Endodermal cell (in vitro differentiated cells): ENCODE measurements around the gene MYH7B. TPM values are rescaled to one million over a fixed set of nuclear protein-coding genes. Genes with fewer than 3 reads are reported as not detected.

Source experiments
- DNase-seq: peaks from one replicate; pipeline ENCODE4 v3.0.0-alpha.2; 2017
- H3K27ac ChIP-seq: 2 replicates; pipeline ENCODE4 v1.5.1; 2013; ENCODE audit warnings: mild to moderate bottlenecking, low read depth, low read length, moderate library complexity
- H3K27me3 ChIP-seq: 2 replicates; pipeline ENCODE4 v1.6.1; 2013; ENCODE audit warnings: mild to moderate bottlenecking, low read length, moderate library complexity; ENCODE audit not compliant: insufficient read depth, control insufficient read depth, poor library complexity, severe bottlenecking
- H3K36me3 ChIP-seq: 2 replicates; pipeline ENCODE4 v1.7.0; 2013; ENCODE audit warnings: mild to moderate bottlenecking, low read length, moderate library complexity; ENCODE audit not compliant: control insufficient read depth, insufficient read depth
- H3K4me1 ChIP-seq: one replicate; pipeline ENCODE4 v1.7.0; 2013; ENCODE audit warnings: low read length; ENCODE audit not compliant: control insufficient read depth, insufficient read depth
- H3K4me3 ChIP-seq: 2 replicates; pipeline ENCODE4 v1.5.1; 2013; ENCODE audit warnings: mild to moderate bottlenecking, low read length, moderate library complexity
- H3K9ac ChIP-seq: 2 replicates; pipeline ENCODE4 v1.6.1; 2013; ENCODE audit warnings: mild to moderate bottlenecking, low read length, moderate library complexity; ENCODE audit not compliant: poor library complexity, severe bottlenecking; ENCODE audit errors: extremely low read depth
- H3K9me3 ChIP-seq: 2 replicates; pipeline ENCODE4 v1.6.1; 2013; ENCODE audit warnings: mild to moderate bottlenecking, low read length, moderate library complexity; ENCODE audit not compliant: control insufficient read depth
- H3K27ac Mint-ChIP-seq: 2 replicates; pipeline ENCODE4 v1.8.0; 2020; ENCODE audit warnings: mixed read lengths
- H3K27me3 Mint-ChIP-seq: 2 replicates; pipeline ENCODE4 v1.8.0; 2021; ENCODE audit warnings: mild to moderate bottlenecking, mixed read lengths; ENCODE audit not compliant: insufficient read depth
- H3K36me3 Mint-ChIP-seq: 2 replicates; pipeline ENCODE4 v1.8.0; 2020; ENCODE audit warnings: low read depth, mixed read lengths
- H3K4me1 Mint-ChIP-seq: 2 replicates; pipeline ENCODE4 v1.8.0; 2020; ENCODE audit warnings: mixed read lengths
- H3K4me3 Mint-ChIP-seq: 2 replicates; pipeline ENCODE4 v1.8.0; 2020; ENCODE audit warnings: mild to moderate bottlenecking, moderate library complexity, mixed read lengths
- H3K9me3 Mint-ChIP-seq: 2 replicates; pipeline ENCODE4 v1.8.0; 2020; ENCODE audit warnings: mild to moderate bottlenecking, mixed read lengths
- WGBS, 2 experiments: methylation state at CpG; one replicate each; pipeline versions ENCODE4 v1.1.5 to v1.1.7; 2013; ENCODE audit warnings: missing lambda C conversion rate in 2 of 2, mixed read lengths in 1 of 2; ENCODE audit not compliant: insufficient coverage in 1 of 2, insufficient read length in 1 of 2; 5-methylcytosine and 5-hydroxymethylcytosine counted together
- total RNA-seq, 2 donors: library from RNA; stranded (reverse); fragmentation: NEBNext Ultra II Directional in 1 of 2; extraction: Animal tissue kit (Norgen Biotek cat#: 25700) in 1 of 2; gene quantifications; 2 replicates in 1 of 2; 3 replicates in 1 of 2; pipeline ENCODE4 v1.2.1, GENCODE V29; 2021
- TF ChIP-seq, protein P1 (sequence below): fragments of 200-600 bp; sonication (generic); conservative IDR thresholded peaks from 2 replicates; pipeline ENCODE4 v1.5.0; 2021; ENCODE audit warnings: antibody characterized with exemption, mild to moderate bottlenecking

The MYH7B gene
- total RNA-seq, 2 donors from 2014 or later = 0.37 to 0.49 TPM

DNA sequence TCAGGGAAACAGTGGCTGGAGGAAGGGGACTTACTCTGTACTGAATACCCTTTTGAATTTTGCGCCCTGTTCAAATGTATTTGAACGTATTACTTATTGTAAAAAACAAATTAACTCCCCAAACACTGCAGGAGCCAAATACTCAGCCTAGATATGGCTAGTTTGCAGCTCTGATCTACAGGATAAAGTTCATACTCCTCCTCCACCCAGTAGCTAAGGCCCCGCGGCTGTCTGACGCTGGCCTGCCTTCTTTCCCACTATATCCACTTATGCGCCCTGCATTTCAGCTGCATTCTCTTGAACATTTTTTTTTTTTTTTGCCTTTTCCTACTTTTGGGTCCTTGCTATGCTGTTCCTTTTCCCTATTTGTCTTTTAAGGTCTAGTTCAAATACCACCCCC lies 6.5 kb upstream of the MYH7B start:
- H3K4me3 Mint-ChIP-seq = no peak overlapping the region
- Histone ChIP-seq H3K36me3 (peaks cover 33% of the 10 kb centered on the region), H3K9ac (no peak overlapping the region), H3K4me1 (peaks cover 2% of the 10 kb centered on the region), H3K27ac (no peak overlapping the region), H3K9me3 (no peaks in the 10 kb centered on the region), H3K4me3 (no peak overlapping the region), H3K27me3 (no peaks in the 10 kb centered on the region)
- no peaks in the 10 kb centered on the region for H3K9me3 Mint-ChIP-seq
- TF ChIP-seq, protein P1, sequence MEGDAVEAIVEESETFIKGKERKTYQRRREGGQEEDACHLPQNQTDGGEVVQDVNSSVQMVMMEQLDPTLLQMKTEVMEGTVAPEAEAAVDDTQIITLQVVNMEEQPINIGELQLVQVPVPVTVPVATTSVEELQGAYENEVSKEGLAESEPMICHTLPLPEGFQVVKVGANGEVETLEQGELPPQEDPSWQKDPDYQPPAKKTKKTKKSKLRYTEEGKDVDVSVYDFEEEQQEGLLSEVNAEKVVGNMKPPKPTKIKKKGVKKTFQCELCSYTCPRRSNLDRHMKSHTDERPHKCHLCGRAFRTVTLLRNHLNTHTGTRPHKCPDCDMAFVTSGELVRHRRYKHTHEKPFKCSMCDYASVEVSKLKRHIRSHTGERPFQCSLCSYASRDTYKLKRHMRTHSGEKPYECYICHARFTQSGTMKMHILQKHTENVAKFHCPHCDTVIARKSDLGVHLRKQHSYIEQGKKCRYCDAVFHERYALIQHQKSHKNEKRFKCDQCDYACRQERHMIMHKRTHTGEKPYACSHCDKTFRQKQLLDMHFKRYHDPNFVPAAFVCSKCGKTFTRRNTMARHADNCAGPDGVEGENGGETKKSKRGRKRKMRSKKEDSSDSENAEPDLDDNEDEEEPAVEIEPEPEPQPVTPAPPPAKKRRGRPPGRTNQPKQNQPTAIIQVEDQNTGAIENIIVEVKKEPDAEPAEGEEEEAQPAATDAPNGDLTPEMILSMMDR = no peak
- WGBS, 2 experiments = 91 to 95% methylated on average over 4 to 6 of the region's 6 CpGs
- H3K36me3 Mint-ChIP-seq = peaks cover 24% of the 10 kb centered on the region
- H3K27ac Mint-ChIP-seq = peak overlapping the region; percentile 0
- no peaks in the 10 kb centered on the region for H3K27me3 Mint-ChIP-seq
- DNase-seq = no peak
- H3K4me1 Mint-ChIP-seq = peaks cover 11% of the 10 kb centered on the region

DNA sequence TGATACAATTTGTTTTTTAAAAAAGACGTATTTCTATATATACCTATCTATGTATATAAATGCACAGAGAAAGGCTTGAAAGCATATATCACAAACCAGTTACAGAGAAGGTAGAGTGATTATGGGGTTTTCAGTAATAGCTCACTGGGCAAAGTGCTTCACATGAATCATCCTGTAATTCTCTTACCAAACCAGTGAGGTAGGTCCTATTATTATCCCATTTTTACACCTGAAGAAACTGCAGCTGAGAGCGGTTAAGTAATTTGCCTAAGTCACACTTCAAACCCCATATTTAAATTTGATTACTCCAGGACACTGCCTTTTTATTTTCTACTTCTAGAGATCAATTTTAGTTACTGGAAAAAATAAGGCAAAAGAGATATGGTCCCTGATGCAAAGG lies 4.4 kb upstream of the MYH7B start:
- Histone ChIP-seq H3K9me3 (no peaks in the 10 kb centered on the region), H3K4me3 (no peak overlapping the region), H3K4me1 (peaks cover 2% of the 10 kb centered on the region), H3K27ac (no peak overlapping the region), H3K27me3 (no peaks in the 10 kb centered on the region), H3K9ac (no peak overlapping the region), H3K36me3 (peaks cover 25% of the 10 kb centered on the region)
- no peak for DNase-seq
- 100% methylated on average over 1 of the region's 2 CpGs for WGBS, 2 experiments
- peaks cover 9% of the 10 kb centered on the region for H3K36me3 Mint-ChIP-seq
- peaks cover 23% of the 10 kb centered on the region for H3K4me1 Mint-ChIP-seq
- TF ChIP-seq, protein P1 = no peak
- H3K27me3 Mint-ChIP-seq = no peaks in the 10 kb centered on the region
- no peaks in the 10 kb centered on the region for H3K9me3 Mint-ChIP-seq
- no peak overlapping the region for H3K4me3 Mint-ChIP-seq
- H3K27ac Mint-ChIP-seq = no peak overlapping the region

DNA sequence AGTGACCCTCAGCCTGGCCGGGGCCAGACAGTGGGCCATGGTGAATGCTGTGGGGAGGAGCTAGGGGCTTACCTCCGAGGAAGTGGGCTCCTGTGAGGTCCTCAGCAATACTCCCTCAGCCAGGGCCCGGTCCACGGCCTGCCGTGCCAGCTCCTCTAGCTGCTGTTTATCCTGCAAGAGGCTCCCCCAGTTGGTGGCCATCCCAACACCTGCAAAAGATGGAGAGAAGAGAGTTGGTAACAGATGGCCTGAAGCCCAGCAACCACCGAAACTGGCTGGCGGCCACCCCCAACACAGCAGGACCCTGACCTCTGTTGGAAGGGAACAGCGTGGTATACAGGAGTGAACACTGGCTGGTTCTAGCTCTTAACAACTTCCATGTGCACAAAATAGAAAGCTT lies 4.0 kb upstream of the MYH7B start:
- no peaks in the 10 kb centered on the region for H3K27me3 ChIP-seq
- peaks cover 3% of the 10 kb centered on the region for H3K4me1 ChIP-seq
- Mint-ChIP-seq H3K36me3 (peaks cover 6% of the 10 kb centered on the region), H3K4me3 (no peak overlapping the region), H3K9me3 (no peaks in the 10 kb centered on the region), H3K27me3 (no peaks in the 10 kb centered on the region), H3K27ac (no peak overlapping the region), H3K4me1 (peaks cover 27% of the 10 kb centered on the region)
- DNase-seq = no peak
- no peak overlapping the region for H3K4me3 ChIP-seq
- H3K9ac ChIP-seq = no peak overlapping the region
- peaks cover 21% of the 10 kb centered on the region for H3K36me3 ChIP-seq
- no peaks in the 10 kb centered on the region for H3K9me3 ChIP-seq
- 92 to 93% methylated on average over 4 to 8 of the region's 8 CpGs for WGBS, 2 experiments
- H3K27ac ChIP-seq = no peak overlapping the region
- TF ChIP-seq, protein P1 = no peak
